Cardiac muscle cell (in vitro differentiated cells and primary cell): Measurements from ENCODE around the gene POMGNT2. TPM values are rescaled to one million over a fixed set of nuclear protein-coding genes. Genes with fewer than 3 reads are reported as not detected.

ENCODE experiments used
- DNase-seq, 2 donors: peaks; one replicate each; pipeline versions ENCODE4 v3.0.0 to v3.0.0-alpha.2; 2010 to 2017; ENCODE audit warnings: low read depth in 1 of 2, low spot score in 1 of 2
- H3K27ac ChIP-seq: fragments of 200-600 bp; sonication (generic); 2 replicates; pipeline ENCODE4 v1.5.1; 2016
- H3K27me3 ChIP-seq: fragments of 200-600 bp; sonication (generic); 2 replicates; pipeline ENCODE4 v1.6.0; 2016; ENCODE audit warnings: control low read depth
- H3K36me3 ChIP-seq: fragments of 200-600 bp; sonication (generic); 2 replicates; pipeline ENCODE4 v1.5.1; 2016; ENCODE audit warnings: control low read depth
- H3K4me1 ChIP-seq: fragments of 200-600 bp; sonication (generic); 2 replicates; pipeline ENCODE4 v1.8.1; 2017; ENCODE audit warnings: low read depth, mild to moderate bottlenecking, mixed run types
- H3K4me3 ChIP-seq: fragments of 200-600 bp; sonication (generic); 2 replicates; pipeline ENCODE4 v1.5.1; 2016; ENCODE audit warnings: mild to moderate bottlenecking
- H3K9me3 ChIP-seq: fragments of 200-600 bp; sonication (generic); 2 replicates; pipeline ENCODE4 v1.5.1; 2017; ENCODE audit warnings: low read depth, mild to moderate bottlenecking, control low read depth
- polyA plus RNA-seq: library from polyadenylated mRNA; unstranded; fragments of >200 nt; fragmentation: Nextera tagmentation; extraction: Ambion mirVana; gene quantifications from 2 replicates; pipeline ENCODE4 v1.2.1, GENCODE V29; 2016
- total RNA-seq: library from RNA; depleted of rRNA; stranded (reverse); fragments of >200 nt; gene quantifications from 2 replicates; pipeline ENCODE4 v1.2.3, GENCODE V29; 2016
- TF ChIP-seq, protein P1 (sequence below): IDR thresholded peaks from 2 replicates; pipeline ENCODE4 v1.5.1; 2012; ENCODE audit warnings: low read depth, mild to moderate bottlenecking, low read length

POMGNT2 gene
- total and polyA plus RNA-seq, 2 experiments from 2014 or later = 18.4 to 32.7 TPM

DNA sequence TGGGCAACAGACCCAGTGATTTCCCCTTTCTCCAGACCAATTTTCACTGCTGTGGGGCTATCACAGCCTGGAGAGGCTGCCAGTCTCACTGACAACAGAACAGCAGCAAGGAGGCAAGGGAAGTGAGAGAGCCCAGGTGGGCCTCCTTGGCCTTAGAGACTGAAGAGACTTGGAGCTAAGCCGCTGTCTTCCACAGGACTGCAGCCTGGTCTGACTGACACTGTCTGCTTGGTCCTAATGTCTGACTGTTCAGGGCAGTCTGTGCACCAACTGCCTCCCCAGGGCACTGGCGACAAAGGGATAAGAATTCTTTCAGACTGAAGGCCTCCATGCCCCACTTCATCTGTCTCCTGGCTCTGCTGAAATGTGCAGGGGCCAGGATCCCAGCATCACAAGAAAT lies 11.5 kb downstream of the POMGNT2 start:
- Histone ChIP-seq H3K36me3 (no peaks in the 10 kb centered on the region), H3K4me1 (no peaks in the 10 kb centered on the region), H3K27ac (no peak overlapping the region), H3K9me3 (no peaks in the 10 kb centered on the region), H3K27me3 (no peaks in the 10 kb centered on the region), H3K4me3 (no peak overlapping the region)
- TF ChIP-seq, protein P1, sequence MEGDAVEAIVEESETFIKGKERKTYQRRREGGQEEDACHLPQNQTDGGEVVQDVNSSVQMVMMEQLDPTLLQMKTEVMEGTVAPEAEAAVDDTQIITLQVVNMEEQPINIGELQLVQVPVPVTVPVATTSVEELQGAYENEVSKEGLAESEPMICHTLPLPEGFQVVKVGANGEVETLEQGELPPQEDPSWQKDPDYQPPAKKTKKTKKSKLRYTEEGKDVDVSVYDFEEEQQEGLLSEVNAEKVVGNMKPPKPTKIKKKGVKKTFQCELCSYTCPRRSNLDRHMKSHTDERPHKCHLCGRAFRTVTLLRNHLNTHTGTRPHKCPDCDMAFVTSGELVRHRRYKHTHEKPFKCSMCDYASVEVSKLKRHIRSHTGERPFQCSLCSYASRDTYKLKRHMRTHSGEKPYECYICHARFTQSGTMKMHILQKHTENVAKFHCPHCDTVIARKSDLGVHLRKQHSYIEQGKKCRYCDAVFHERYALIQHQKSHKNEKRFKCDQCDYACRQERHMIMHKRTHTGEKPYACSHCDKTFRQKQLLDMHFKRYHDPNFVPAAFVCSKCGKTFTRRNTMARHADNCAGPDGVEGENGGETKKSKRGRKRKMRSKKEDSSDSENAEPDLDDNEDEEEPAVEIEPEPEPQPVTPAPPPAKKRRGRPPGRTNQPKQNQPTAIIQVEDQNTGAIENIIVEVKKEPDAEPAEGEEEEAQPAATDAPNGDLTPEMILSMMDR = no peak
- no peak for DNase-seq

DNA sequence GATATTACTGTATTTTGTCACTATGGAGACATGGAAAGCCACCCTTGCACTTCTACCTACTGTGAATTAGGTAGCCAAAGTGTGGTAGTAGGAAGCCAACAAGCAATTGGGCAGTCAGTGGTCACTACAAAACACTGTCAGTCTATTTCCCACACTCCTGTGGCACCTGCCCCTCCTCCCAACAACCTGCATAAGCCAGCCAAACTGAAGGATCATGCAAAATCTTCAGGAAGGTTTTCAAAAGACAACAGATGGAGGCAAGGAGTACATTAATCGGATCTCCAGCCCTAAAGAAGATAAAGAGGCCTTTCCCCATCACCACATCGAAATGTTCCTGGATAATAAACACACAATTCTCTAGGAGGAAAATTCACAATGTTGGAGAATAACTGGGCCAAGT lies 11.9 kb downstream of the POMGNT2 start:
- H3K4me1 ChIP-seq = no peaks in the 10 kb centered on the region
- TF ChIP-seq, protein P1 = no peak
- H3K27ac ChIP-seq = no peak overlapping the region
- no peaks in the 10 kb centered on the region for H3K9me3 ChIP-seq
- H3K27me3 ChIP-seq = no peaks in the 10 kb centered on the region
- H3K4me3 ChIP-seq = no peak overlapping the region
- H3K36me3 ChIP-seq = no peaks in the 10 kb centered on the region
- DNase-seq = no peak

DNA sequence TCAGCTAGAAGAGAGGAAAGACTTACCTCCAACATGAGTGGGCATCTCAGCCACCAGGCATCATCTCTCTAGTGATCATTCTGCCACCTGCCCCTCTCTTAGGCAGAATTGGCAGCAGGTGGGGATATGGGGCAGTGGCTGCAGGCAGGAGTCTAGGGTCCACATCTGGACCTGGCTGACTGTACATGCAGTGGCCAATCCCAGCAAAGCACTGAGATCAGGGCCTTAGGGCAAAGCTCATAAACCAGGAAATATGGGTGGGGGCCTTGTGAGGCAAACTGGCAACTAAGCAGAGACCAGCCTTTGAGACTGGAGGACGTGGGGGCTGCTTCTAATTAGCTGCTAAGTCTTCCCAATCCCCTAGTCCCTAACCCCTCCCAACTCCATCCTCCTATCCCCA lies 12.9 kb downstream of the POMGNT2 start:
- no peak overlapping the region for H3K27ac ChIP-seq
- no peak for DNase-seq
- no peak overlapping the region for H3K4me3 ChIP-seq
- TF ChIP-seq, protein P1 = no peak
- no peaks in the 10 kb centered on the region for H3K4me1 ChIP-seq
- no peaks in the 10 kb centered on the region for H3K9me3 ChIP-seq
- no peaks in the 10 kb centered on the region for H3K27me3 ChIP-seq
- H3K36me3 ChIP-seq = no peaks in the 10 kb centered on the region

GRCh38 chr3:43091481-43091880 lies 14.4 kb downstream of the POMGNT2 start:
- TF ChIP-seq, protein P1 = no peak
- Histone ChIP-seq H3K36me3 (no peaks in the 10 kb centered on the region), H3K4me3 (no peak overlapping the region), H3K27me3 (no peaks in the 10 kb centered on the region), H3K4me1 (no peaks in the 10 kb centered on the region), H3K27ac (no peak overlapping the region), H3K9me3 (no peaks in the 10 kb centered on the region)
- DNase-seq = no peak

- no peaks in the 10 kb centered on the region for H3K9me3 ChIP-seq
- DNase-seq = no peak
- TF ChIP-seq, protein P1 = no peak
- no peaks in the 10 kb centered on the region for H3K4me1 ChIP-seq
- no peak overlapping the region for H3K27ac ChIP-seq
- H3K36me3 ChIP-seq = no peaks in the 10 kb centered on the region
- no peaks in the 10 kb centered on the region for H3K27me3 ChIP-seq
- no peak overlapping the region for H3K4me3 ChIP-seq
Observed at GRCh38 chr3:43090238-43090637, 15.6 kb downstream of the POMGNT2 start.

GRCh38 chr3:43089081-43089480 lies 16.8 kb downstream of the POMGNT2 start:
- H3K9me3 ChIP-seq = no peaks in the 10 kb centered on the region
- DNase-seq = no peak
- H3K4me1 ChIP-seq = no peaks in the 10 kb centered on the region
- H3K27me3 ChIP-seq = no peaks in the 10 kb centered on the region
- TF ChIP-seq, protein P1 = no peak
- no peak overlapping the region for H3K4me3 ChIP-seq
- H3K36me3 ChIP-seq = no peaks in the 10 kb centered on the region
- no peak overlapping the region for H3K27ac ChIP-seq
